Measurements from ENCODE around the gene TNFAIP8L2.

DNA sequence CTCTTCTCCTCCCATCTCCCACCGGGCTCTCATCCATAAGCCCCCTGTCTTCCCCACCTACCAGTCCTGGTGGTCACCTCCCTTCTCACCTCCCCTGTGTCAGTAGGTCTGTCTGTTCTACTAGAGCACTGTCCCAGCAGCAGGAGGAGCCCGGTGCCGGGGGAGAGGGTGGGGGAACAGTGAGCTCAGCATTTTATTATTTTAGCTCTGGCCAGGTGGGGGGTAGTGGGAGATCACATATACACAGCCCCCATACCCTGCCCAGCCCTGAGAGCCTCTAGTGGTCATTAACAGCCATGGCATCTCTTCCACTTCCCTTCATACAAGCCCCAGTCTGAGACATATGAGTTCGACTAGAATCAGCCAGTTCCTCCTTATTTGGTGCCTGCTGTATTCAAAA lies 19.4 kb downstream of the TNFAIP8L2 start, which contains the start of gene TMOD4:
- TF ChIP-seq, protein P1, sequence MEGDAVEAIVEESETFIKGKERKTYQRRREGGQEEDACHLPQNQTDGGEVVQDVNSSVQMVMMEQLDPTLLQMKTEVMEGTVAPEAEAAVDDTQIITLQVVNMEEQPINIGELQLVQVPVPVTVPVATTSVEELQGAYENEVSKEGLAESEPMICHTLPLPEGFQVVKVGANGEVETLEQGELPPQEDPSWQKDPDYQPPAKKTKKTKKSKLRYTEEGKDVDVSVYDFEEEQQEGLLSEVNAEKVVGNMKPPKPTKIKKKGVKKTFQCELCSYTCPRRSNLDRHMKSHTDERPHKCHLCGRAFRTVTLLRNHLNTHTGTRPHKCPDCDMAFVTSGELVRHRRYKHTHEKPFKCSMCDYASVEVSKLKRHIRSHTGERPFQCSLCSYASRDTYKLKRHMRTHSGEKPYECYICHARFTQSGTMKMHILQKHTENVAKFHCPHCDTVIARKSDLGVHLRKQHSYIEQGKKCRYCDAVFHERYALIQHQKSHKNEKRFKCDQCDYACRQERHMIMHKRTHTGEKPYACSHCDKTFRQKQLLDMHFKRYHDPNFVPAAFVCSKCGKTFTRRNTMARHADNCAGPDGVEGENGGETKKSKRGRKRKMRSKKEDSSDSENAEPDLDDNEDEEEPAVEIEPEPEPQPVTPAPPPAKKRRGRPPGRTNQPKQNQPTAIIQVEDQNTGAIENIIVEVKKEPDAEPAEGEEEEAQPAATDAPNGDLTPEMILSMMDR (IDR thresholded peaks at IDR 0.05): peak; percentile 53
- TF ChIP-seq EZH2 (IDR thresholded peaks at IDR 0.05) (no peak), EZH2phosphoT487 (IDR thresholded peaks at IDR 0.05) (no peak)

Data from neural progenitor cell (in vitro differentiated cells).